CD4-positive, alpha-beta T cell treated with Interleukin-1 beta for 1 hour (primary cell): ENCODE results near the gene RNU1-4.
"Not testable (repeated sequence)": the region's sequence is repeated elsewhere in the genome, so short reads cannot be mapped to it uniquely, and the experiment has no call there.

Source experiments
- DNase-seq, 2 donors: peaks; one replicate each; pipeline ENCODE4 v3.0.0-alpha.2; 2020 to 2022

RNU1-4 gene

DNA sequence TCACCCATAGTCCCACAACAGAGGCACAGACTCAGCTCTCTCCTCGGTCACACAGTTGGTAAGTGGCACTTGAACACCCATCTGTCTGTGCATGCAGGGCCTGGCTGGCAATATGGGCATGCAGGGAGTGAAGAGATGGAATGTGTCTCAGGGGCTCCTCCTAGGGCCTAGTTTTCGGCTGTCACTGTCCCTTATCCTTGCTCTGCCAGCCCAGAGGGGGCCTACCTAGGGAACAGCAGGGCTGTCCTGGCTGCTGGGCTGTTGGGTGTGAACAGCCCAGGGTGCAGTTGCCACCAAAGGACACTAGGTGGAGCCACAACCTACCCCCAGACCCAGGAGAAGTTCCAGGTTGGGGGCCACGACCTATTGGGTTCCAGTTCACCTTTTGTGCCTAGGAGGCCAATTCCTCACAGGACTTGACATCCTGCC, 30.6 kb upstream of the RNU1-4 start:
- peak; percentile 58 to 59 for DNase-seq

DNA sequence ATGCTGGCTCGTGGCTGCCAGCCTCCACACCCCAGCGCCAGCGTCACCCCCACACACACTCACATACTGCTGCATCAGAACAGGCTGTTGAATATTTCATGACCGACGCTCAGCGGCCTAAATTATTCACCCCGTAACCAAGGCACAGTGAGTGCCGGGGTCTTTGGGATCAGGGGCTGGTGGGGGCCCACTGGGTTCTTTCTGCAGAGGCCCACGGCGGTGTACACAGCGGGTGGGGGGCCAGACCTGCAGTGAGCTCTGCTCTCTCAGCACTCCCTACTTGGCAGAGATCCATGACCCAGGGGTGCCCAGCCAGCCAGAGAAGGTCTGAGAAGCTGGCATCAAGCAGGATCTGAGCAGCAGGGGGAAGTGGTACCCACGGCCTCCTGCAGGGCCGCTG, 29.7 kb upstream of the RNU1-4 start:
- DNase-seq = not testable (repeated sequence)

DNA sequence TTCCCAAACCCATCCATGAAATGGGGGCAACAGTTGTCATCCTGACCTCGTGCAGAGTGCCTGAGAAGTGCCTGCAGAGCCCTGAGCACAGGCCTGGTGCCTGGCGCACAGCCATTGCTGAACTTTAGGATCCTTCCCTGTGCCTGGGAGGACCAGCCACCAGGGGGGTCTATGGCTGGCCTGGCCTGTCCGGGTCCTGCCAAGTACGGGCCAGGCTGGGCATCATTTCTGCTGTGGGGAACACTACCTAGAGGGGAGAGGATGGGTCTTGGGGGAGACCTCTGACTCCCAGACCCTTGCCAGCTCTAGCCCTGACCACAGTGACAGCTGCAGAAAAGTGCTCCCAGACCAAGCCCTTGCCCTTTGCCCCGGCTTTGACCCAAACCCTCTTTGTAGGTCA, 28.2 kb upstream of the RNU1-4 start:
- DNase-seq = not testable (repeated sequence)

DNA sequence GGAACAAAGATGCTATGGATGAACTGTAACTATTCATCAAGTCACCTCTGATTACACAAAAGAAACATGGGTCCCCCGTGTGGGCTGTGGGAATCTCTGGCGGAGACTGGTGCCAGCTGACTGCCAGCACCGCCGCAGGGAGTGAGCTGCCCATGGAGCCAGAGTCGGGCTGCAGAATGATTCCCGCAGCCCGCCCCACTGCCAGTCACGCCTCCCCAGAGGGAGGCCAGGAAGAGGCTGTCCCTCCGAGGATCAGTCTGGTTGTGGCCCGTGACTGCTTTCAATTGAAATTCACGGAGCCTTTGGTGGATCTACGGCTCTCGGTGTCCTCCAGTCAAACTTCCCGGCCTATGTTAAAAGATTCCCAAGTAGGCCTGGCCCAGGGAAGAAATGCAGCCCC, 27.7 kb upstream of the RNU1-4 start:
- DNase-seq = not testable (repeated sequence)

DNA sequence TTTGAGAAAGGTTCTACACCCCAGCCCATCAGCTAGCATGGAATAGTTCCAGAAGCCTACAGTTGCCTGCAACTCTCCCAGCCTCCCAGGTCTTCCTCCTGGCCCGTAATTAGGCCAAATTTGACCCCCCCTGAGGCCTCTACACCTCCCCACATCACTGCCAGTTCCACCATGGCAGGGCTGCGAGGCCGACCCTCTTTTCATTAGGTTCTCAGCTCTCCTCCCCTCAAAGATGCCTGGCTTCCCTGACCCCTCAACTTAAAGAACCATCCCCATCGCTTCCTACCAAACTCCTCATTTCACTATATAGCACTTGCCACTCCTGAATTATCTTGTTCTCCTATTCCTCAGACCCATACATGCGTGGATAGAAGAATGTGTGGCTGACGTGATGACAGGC, 27.3 kb upstream of the RNU1-4 start:
- not testable (repeated sequence) for DNase-seq

DNA sequence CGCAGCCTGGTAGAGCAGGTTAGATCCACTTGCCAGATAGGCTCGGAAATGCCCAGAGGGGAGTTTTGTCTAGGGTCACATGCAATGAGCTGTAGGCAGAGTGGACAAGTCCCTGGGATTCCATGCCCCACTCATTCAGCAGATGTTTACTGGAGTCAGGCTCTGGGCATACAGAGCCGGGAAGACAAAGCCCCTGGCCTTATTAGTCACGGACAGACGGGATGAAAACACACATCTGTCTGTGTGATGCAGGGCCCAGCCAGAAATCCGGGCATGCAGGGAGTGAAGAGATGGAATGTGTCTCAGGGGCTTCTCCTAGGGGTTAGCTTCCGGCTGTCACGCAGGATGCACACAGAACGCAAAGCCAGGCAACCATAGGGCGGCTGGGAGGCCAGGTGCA, 26.8 kb upstream of the RNU1-4 start:
- DNase-seq = not testable (repeated sequence)

DNA sequence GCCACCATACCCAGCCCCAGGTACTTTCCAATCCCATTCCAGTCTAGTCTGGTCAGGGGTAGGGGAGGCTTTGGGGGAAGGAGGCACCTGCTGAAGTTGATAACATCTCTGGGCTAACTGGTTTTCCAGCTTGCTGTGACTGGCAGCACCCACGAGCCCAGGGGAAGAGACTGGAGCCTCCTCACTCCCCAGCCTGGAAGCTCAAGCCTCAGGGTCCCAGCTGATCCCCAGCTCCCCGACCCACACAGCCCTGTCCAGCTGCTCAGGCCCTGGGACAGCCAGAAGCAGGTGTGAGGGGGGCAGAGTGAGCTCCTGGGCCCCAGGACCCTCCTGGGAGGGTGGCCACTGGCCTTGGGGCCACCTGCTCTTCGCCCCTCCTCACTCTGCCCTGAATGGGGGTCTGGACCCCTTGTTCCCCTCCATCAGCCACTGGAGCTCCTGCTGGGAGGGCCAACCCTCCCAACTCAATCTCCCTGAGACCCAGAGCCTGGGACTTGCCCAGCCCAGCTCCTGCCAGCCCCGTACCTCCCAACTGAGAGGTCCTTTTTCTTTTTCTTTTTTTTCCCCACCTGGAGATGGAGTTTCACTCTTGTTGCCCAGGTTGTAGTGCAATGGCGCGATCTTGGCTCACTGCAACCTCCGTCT, 23.5 kb upstream of the RNU1-4 start:
- DNase-seq = no peak

DNA sequence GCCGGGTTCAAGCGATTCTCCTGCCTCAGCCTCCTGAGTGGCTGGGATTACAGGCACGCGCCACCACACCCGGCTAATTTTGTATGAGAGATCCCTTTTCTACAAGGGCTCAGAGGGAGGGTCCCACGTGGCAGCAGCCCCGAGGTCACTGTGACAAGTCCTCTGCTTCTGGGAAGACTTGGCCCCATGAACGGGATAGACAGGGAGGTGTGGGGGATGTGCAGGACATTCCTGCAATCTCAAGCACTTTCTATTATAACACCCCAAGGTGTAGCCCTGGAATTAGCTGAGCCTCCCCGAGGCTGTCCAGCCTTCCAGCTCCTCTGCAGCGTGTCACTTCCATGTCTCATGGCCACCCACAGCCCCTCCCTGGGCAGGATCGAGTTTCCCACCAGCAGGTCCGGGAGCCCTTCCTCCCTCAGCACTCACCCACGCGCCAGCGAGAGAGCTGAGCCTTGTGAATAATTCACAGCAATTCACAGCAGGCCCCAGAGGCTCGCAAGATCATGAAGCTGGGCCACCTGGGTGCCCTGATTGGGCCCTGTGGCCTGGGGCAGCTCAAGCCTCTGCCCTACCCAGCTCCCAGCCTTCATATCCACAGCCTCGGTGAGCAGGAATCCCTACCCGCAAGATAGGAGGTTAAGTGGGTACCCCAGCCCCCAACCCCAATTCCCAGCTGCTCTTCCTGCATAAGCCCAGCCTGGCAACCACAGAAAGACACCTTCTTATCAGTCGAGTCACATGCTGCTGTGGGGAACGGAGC, 22.8 kb upstream of the RNU1-4 start:
- DNase-seq = no peak

DNA sequence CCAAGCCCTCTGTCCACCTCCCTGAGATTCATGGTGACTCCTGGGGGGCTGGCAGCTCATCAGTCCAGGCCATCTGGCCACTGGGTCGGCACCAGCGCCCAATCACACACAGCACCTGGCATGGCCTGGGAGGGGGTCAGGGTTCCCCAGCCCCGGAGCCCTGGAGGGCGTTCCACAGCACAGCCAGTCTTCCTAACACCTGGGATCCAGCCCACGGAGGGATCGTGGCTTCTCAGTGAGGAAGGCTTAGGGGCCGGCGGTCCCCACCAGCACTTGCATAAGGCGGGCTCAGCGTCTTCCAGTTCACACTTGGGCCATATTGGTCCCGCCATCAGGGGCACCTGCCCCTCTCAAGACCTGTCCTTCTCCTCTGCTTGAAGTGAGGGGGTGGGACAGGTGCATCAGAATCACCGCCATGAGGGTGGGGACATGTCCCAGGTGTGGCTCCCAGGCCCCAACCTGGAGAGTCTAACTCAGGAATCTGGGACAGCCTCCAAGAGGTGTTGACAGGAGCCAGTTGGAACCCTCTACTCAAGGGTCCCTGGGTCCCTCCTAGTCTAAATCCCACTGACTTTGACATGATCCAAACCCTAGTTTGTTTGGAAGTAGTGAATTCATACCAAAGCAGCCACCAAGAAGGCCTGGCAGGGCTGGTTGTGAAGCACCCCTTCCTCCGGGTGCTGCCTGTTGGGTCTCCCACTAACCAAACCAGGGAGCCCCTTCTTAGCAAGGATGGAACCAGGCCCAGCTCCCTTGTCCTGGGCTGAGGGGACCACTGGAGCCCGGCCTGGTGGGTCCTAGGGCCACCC, 22.0 kb upstream of the RNU1-4 start:
- DNase-seq = not testable (repeated sequence)

DNA sequence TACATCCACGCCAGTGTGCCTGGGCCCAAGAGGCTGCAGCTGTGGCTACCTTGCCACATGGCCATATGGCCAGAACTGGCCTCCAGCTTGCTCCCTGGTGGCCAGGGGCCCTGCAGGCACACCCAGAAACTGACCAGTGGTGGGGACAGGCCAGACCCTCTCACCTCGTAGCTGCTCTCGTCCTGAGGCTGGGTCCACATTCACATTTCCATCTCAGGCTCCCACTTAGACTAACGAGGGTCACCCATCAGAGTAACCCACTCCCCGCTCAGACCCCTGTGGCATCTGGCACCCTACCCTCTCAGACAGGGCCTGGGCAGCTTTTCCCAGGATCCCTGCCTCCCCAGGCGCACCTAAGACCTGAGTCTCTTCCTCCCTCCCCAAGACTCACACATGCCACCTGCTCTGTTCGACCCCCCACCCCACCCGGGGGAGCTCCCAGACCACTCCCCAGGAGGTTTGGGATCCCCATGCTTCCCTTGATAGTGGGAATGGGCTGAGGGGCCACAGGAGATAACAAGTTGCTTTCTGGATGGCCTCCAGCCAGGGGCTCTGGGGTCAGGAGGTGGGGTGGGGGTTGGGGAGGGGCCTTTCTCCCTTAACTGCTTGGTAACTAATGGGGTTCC, 21.3 kb upstream of the RNU1-4 start:
- no peak for DNase-seq

DNA sequence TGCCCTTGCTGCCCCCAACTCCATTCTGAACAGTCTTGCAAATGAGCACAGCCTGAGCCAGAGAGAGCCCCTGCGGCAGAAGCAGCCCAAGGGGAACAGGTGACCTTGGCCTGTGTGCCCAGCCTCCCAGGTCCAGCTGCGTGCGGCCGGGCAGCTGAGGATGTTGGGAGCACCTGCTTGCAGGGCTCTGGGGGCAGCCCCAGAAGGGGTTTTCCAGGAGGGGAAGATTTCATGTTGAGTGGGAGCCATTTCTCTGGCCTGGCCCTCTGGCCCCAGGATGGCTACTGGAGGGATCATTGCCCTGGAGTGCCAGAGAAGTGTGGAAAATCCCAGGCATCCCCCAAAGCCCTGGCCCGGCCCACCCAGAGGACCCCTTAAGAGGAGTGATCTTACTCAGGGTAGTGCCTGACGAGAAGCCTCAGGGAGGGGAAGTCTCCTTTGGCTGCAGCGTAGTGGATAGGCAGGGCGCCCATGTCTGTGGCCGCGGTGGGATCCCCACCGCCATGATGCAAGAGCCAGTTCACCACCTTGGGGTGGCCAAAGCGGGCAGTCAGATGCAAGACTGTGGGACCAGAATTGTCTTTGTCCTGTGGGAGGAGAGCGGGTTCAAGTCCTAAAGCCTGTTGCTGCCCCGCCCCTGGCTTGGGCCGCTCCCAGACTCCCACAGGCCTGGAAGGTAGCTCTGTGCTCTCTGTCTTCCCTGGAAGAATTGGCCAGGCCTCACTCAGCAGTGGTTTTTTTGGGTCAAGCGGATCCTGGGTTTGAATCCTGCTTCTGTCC, 20.6 kb upstream of the RNU1-4 start:
- DNase-seq = no peak

DNA sequence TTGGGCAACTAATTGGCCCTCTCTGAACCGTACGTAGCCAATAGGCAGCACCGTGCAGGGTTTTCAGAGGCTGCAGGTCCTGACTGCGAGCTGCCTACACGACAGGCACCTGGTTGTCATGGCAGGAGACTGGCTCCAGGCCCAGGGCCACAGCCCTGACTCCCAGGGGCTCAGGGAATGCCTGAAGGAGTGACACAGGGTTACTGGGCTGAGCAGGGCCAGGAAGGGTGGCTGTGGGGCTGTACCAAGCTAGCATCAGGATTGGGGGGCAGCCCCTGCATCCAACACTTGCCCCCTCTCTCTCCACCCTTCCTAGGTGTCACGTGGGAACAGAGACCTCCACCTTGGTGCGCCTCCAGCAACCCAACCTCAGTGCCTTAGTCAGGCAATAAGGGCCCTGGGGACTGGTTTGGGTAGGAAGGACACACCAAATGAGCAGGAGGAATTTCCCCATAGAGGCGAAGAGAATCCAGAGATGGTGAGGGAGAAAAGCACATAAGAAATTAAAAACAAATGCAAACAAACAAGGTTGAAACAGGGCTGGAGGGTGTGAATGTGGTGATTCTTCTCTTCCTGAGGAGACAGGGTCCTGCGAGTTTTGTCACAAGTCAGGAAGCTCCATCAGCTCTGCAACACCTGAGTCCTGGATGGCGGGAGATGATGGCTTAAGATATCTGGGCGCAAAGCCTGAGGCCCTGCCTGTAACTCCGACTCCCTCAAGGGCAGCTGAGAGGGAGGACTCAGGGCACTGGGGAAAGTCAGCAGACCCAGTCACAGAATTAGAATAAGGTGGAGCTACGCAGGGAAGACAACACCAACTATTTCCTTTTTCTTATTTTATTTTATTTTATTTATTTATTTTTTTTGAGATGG, 19.7 kb upstream of the RNU1-4 start:
- DNase-seq = no peak

DNA sequence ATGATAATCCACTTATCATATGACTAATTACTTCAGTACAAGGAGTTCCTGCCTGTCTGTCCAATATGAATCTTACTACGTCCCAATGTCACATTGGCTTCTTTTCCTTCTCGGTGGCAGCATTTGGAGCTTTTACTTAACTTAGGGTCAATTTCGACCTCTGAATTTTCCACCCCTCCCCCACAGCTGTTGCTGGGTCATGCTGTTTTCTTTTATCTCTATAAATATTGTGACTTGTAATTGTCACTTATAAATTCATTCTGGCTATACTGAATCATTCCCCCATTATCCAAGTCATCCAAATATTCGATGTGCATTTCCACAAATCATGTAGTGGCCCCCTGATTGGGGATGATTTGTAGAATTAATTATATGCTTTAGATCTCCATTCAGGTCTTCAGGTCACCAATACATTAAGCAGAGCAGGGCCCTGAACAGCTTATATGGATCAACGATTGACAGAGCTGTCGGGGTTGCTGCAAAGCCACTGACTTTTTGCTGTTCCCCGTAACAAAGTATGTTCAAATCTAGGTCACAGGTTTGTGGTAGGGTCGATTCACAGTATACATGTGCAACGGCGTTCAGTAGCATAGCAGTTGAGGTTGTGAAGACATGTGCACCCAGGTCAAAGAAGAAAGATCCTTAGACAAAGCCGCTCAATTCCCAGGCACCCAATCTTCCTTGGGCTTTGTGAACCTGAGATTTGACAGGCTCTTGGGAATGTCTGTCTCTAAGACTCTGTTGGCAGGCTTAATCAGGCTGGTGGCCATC, 18.3 kb upstream of the RNU1-4 start:
- no peak for DNase-seq

DNA sequence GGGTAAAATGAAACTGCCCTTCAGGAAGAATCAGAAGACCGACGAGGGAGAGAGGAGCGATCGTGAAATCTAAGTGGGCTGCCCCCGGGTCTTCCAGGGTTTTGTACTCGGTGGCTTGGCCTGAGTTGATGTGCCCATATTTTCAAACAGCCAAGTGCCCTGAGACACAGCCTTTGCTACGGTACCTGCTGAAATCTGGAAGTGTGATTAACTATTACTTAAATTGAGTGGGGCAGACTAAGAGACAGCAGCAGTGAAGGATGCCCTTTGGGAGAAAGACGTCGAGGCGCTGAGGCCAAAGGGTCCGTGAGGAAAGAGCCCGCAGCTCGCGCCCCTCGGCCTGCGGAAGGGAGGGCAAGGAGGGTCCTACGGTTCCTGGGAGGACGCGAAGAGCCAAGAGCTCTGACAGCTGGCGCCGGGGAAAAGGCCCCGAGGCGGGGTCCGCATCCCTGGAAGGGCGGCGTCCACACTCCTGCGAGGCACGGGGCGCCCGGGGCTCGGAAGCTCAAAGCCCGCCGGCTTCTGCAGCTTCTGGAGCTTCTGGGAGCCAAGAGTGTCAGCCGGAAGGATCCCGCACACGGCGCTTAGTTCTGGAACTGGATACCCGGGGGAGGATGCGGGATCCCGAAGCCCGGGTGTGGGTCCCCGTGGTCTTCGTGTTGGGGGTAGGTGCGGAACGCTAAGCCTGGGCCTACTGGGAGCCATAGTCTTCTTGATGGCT, 15.4 kb upstream of the RNU1-4 start:
- DNase-seq = no peak

DNA sequence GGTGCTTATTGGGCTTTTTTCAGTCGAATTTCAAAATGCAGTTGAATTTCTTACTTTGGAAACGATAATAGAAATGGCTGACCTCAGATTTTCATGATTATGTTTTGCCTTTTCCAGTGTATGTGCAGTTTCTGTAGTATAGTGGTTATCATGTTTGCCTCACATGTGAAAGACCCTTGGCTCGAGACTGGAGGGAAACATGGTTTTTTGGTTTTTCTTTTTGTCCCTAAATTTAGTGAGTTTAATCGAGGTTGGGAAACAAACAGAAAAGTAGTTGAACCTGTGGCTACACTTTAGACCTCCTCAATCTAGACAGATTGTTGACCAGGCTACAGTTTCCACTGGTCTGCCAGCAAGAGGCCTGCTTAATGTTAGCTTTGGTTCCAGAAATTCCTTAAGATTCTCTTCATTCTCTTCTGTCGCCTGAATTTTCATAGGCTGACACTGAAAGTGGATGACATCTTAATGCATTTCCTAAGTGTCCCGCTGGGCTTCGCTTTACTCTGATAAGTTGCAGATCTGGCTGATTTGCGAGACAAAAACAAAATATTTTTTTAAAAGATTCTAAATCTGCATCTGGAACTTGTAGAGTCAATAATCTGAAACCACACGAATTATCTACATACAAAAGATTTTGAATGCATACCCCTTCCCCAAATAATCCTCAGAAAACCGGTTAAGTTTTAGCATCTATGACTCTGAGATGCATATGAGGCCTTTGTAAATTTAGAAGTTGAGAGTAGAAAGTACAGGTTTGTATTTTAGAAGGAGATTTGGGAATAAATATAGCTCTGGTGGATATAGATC, 14.7 kb upstream of the RNU1-4 start:
- not testable (repeated sequence) for DNase-seq

DNA sequence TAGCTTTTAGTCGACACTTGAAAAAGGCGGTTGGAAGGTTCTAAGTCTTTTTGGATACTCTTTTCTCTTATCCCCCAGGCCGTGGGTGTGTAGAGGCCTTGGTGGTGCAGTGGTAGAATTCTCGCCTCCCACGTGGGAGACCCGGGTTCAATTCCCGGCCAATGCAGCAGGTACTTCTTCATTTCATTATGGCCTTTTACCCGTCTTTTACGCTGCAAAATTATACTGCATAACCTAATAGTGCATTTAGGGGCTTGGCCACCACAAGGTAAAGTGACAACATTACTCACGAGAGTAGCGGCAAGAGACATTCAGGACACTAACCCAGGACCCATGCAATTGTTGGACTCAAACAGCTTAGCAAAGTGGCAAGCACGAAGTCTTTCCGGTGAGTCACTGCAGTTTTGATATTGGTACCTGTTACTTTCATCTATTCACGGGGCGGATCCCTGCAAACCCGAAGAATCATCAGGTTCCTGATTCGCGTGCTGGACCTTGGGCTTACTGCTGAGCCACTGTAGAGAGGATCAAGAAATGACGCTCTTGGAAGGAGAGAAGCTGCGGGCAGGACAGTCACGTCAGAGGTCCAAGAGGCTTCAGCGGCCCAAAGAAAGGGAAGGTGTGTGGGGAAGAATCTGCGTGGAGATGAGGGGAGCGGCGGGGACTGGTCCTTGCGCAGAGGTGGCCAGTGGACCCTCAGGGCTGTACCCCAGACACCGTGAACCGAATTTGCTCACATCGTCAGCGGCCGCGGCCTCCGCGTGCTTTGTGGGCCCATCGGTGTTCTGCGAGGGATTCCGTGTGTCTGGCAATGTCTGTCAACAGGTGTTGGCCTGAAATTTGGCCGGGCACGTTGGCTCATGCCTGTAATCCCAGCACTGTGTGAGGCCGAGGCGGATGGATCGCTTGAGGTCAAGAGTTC, 12.9 kb upstream of the RNU1-4 start:
- peak in 1 of 2 donors; percentile 24 for DNase-seq

DNA sequence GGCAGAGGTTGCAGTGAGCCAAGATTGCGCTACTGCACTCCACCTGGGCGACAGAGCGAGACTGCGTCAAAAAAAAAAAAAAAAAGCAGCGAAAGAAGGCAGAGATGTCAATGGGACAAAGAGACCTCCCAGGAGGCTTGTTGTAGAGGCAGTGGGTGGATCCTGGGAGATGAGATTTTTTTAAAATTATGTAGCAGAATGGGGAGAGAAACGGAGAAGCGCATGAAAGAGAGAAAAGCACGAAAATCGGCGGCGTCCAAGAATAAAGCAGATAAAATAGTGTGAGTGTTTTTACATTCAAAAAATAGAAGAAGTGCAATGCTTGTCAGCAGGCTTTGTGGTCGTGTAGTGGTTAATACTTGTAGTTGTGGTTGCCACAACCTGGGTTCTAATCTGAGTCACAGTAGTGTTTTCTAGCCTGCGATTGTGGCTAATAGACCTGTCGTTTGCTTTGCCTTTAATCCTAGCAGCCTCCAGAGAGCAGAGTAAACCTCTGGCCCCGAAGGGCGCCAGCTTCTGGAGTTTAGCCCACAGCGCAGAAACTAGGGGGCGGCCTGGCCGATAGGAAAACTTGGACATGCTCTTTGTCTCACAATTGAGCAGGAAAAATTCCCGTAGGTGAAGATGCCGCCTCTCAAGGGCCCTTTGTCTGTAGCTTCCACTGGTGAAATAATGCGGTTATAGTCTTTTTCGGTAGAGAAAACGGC, 11.9 kb upstream of the RNU1-4 start:
- not testable (repeated sequence) for DNase-seq
